ENCODE measurements around the gene GET4. TPM values are rescaled to one million over a fixed set of nuclear protein-coding genes. Genes with fewer than 3 reads are reported as not detected.

GET4 gene
- total and polyA plus RNA-seq, 4 donors: 19.5 to 34.7 (median 27.3) TPM

- Histone ChIP-seq H3K36me3 (ENCODE audit: control insufficient read depth in 4 of 4, insufficient read depth in 3 of 4, low read depth in 1 of 4, low read length in 3 of 4) (peaks cover 4 to 14% (median 9%) of the 10 kb centered on the region in 4 donors), H3K27ac (ENCODE audit: low read depth in 1 of 2, low read length in 2 of 2) (no peak overlapping the region), H3K9me3 (ENCODE audit: control insufficient read depth in 4 of 4, low read length in 3 of 4) (no peaks in the 10 kb centered on the region), H3K4me1 (ENCODE audit: control insufficient read depth in 4 of 4, insufficient read depth in 4 of 4, low read length in 3 of 4) (peaks cover 0 to 12% (median 0%) of the 10 kb centered on the region in 4 donors), H3K4me3 (ENCODE audit: low read depth in 1 of 3, low read length in 3 of 3) (no peak overlapping the region), H3K9ac (ENCODE audit: low read depth in 1 of 2, low read length in 2 of 2) (no peak overlapping the region), H3K27me3 (ENCODE audit: control insufficient read depth in 4 of 4, insufficient read depth in 4 of 4, low read length in 3 of 4) (no peaks in the 10 kb centered on the region)
- TF ChIP-seq HNF4A (conservative IDR thresholded peaks at IDR 0.05) (no peak), NR2F2 (IDR thresholded peaks at IDR 0.05) (no peak), YY1 (IDR thresholded peaks at IDR 0.05) (no peak), RAD21 (IDR thresholded peaks at IDR 0.05) (no peak), FOXA2 (IDR thresholded peaks at IDR 0.05) (no peak), RXRA (IDR thresholded peaks at IDR 0.05) (no peak), SP1 (IDR thresholded peaks at IDR 0.05) (no peak), JUND (IDR thresholded peaks at IDR 0.05) (no peak), REST (IDR thresholded peaks at IDR 0.05) (no peak), GABPA (IDR thresholded peaks at IDR 0.05 in 1 of 2, conservative IDR thresholded peaks at IDR 0.05 in 1 of 2) (no peak), FOXA1 (IDR thresholded peaks at IDR 0.05) (no peak), TAF1 (conservative IDR thresholded peaks at IDR 0.05) (no peak), EGR1 (IDR thresholded peaks at IDR 0.05; ENCODE audit: low read depth in 2 of 2) (no peak), MAX (IDR thresholded peaks at IDR 0.05) (no peak), ATF3 (IDR thresholded peaks at IDR 0.05) (no peak), HNF4G (IDR thresholded peaks at IDR 0.05) (no peak)
- TF ChIP-seq, protein P1, sequence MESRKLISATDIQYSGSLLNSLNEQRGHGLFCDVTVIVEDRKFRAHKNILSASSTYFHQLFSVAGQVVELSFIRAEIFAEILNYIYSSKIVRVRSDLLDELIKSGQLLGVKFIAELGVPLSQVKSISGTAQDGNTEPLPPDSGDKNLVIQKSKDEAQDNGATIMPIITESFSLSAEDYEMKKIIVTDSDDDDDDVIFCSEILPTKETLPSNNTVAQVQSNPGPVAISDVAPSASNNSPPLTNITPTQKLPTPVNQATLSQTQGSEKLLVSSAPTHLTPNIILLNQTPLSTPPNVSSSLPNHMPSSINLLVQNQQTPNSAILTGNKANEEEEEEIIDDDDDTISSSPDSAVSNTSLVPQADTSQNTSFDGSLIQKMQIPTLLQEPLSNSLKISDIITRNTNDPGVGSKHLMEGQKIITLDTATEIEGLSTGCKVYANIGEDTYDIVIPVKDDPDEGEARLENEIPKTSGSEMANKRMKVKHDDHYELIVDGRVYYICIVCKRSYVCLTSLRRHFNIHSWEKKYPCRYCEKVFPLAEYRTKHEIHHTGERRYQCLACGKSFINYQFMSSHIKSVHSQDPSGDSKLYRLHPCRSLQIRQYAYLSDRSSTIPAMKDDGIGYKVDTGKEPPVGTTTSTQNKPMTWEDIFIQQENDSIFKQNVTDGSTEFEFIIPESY (IDR thresholded peaks at IDR 0.05): no peak
- TF ChIP-seq, protein P2, sequence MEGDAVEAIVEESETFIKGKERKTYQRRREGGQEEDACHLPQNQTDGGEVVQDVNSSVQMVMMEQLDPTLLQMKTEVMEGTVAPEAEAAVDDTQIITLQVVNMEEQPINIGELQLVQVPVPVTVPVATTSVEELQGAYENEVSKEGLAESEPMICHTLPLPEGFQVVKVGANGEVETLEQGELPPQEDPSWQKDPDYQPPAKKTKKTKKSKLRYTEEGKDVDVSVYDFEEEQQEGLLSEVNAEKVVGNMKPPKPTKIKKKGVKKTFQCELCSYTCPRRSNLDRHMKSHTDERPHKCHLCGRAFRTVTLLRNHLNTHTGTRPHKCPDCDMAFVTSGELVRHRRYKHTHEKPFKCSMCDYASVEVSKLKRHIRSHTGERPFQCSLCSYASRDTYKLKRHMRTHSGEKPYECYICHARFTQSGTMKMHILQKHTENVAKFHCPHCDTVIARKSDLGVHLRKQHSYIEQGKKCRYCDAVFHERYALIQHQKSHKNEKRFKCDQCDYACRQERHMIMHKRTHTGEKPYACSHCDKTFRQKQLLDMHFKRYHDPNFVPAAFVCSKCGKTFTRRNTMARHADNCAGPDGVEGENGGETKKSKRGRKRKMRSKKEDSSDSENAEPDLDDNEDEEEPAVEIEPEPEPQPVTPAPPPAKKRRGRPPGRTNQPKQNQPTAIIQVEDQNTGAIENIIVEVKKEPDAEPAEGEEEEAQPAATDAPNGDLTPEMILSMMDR (IDR thresholded peaks at IDR 0.05; ENCODE audit: low read depth, low read length, missing input control): no peak
- WGBS: 97% methylated on average over 12 of the region's 12 CpGs
- no peak for DNase-seq (ENCODE audit: low spot score)
These were observed 41.3 kb upstream of the GET4 start for GRCh38 chr7:835021-835420.
